AG10803 (cell line): ENCODE results near the gene GRM6.

Source experiments
- DNase-seq: peaks from one replicate; pipeline ENCODE4 v3.0.0; 2010; ENCODE audit warnings: low read depth
- H3K4me3 ChIP-seq: 2 replicates; pipeline ENCODE4 v1.5.1; 2011; ENCODE audit warnings: mild to moderate bottlenecking, low read length, control low read depth
- TF ChIP-seq, protein P1 (sequence below): conservative IDR thresholded peaks from 2 replicates; pipeline ENCODE4 v1.5.1; 2011; ENCODE audit warnings: mild to moderate bottlenecking, low read length, control low read depth, inconsistent platforms

The GRM6 gene

DNA sequence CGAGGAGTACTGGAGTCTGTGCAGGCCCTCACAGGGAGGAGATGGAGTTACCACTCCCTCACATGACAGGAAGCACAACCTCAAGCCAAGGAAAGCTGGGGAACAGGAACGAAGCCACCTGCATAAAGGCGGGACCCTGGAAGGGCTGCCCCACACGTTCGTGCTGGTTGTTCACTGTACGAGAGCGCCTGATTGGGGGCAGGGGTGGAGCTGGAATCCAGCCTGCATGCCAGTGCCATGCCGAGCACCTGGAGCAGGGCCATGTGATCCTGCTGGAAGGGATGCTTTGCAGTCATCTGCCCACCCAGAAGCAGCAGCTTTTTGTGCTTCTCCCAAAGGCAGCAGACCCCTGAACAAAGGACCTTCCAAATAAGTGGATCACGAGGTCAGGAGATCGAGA is 11.4 kb downstream of the GRM6 start:
- TF ChIP-seq, protein P1, sequence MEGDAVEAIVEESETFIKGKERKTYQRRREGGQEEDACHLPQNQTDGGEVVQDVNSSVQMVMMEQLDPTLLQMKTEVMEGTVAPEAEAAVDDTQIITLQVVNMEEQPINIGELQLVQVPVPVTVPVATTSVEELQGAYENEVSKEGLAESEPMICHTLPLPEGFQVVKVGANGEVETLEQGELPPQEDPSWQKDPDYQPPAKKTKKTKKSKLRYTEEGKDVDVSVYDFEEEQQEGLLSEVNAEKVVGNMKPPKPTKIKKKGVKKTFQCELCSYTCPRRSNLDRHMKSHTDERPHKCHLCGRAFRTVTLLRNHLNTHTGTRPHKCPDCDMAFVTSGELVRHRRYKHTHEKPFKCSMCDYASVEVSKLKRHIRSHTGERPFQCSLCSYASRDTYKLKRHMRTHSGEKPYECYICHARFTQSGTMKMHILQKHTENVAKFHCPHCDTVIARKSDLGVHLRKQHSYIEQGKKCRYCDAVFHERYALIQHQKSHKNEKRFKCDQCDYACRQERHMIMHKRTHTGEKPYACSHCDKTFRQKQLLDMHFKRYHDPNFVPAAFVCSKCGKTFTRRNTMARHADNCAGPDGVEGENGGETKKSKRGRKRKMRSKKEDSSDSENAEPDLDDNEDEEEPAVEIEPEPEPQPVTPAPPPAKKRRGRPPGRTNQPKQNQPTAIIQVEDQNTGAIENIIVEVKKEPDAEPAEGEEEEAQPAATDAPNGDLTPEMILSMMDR = no peak
- no peak overlapping the region for H3K4me3 ChIP-seq
- DNase-seq = no peak

DNA sequence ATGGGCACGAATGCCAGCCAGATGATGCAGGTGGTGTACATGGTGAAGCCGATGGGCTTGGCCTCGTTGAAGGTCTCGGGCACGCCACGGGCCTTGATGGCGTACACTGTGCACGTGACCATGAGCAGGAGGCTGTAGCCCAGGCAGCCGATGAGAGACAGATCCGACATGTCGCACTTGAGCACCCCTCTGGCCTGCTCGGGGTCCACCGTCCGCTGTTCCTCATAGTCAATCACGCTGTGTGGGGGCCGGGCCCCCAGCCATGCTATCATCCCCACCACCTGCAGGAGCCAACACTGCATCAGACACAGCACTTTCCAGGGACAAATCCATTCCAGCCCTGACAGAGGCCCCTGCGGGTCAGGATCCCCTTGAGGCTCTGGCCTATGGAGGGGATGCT is 12.2 kb downstream of the GRM6 start:
- no peak overlapping the region for H3K4me3 ChIP-seq
- no peak for DNase-seq
- TF ChIP-seq, protein P1 = no peak

DNA sequence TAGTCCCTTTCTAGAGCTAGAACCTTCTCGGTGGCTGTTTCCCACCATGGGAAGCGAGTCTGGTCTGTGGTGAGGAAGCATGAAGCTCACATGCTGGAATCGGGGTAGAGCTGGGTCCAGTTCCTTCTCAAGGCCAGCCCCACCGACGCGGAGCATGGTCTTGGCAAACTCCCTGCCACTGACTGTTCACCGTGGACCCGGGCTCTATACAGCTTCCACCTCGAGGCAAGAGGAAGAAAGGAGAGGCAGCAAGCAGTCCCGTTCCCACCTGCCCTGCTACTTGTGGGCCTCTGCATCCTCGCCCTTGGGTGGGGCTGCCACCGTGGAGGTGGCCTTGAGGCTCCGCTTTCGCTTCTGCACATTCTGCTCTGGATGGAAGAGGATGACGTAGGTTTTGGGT is 13.7 kb downstream of the GRM6 start:
- no peak for DNase-seq
- H3K4me3 ChIP-seq = no peak overlapping the region
- TF ChIP-seq, protein P1 = no peak

DNA sequence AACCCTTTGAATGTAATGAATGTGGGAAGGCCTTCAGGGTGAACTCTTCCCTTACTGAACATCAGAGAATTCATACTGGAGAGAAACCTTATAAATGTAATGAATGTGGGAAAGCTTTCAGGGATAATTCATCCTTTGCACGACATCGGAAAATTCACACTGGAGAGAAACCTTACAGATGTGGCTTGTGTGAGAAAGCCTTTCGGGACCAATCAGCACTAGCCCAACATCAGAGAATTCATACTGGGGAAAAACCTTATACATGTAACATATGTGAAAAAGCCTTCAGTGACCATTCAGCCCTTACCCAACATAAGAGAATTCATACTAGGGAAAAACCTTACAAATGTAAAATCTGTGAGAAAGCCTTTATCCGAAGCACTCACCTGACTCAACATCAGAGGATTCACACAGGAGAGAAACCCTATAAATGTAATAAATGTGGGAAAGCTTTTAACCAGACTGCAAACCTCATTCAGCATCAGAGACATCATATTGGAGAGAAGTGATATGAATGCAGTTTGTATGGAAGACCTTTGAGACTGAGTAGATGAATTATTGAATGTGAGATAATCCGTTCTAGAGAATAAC is 29.6 kb downstream of the GRM6 start:
- DNase-seq = no peak
- TF ChIP-seq, protein P1 = no peak

DNA sequence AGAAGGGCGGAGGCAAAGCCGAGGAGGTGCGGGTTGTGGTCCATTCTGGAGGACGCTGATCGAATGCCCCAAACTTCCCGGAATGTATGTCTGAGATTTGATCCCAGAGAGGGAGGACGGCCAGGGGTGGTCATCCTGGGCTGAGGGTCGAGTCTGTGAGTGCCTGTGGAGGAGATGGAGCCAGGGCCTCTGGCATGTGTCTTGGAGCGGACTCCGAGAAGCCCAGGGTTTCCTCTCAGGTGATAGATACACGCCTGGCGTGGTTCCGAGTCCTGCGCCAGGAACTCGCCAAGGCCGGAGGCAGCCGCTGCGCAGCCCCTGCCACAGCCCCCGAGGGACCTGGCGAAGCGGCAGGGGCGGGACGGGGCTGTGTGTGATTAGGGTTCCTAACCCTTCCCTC is 53.8 kb downstream of the GRM6 start:
- TF ChIP-seq, protein P1 = no peak
- peak overlapping the region; percentile 76 for H3K4me3 ChIP-seq
- no peak for DNase-seq

More for the DNA sequence above, 29.6 kb downstream of the GRM6 start:
- no peak overlapping the region for H3K4me3 ChIP-seq

DNA sequence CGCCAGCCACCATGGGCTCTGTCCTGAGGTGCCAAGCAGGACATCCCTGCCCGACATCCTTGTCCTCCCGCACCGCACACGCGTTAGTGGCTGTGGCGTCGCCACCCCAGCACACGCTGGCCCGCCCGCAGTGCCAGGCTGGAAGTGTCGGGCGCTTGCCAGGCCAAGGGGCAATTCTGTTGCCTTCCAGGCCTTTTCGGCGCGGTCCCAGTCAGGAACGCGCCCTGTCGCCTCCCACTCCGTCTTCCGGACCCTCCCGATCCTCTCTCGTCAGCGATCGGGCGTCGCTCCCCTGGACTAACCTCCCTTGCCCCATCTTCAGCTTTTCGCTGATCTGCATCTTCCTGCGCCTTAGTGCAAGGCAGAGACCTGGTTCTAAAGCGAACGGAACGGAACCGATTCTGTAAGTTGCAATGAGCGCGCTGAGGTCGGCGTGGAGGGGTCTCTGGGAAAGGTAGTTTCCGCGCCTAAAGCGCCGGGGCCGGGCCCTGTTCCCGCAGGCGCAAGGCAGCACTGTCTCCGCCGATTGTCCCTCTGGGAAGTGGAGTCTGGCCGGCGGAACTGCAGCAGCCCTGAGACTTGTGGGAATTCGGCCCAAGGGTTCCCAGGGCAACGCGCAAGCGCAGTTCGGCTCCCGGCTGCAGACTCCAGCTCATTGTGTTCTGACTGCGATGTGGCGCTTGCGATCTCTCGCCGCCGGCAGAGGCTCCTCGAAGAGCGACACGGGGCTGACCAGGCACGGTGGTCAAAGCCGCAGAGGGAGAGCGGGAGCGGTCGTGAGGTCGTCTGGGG is 54.4 kb downstream of the GRM6 start, which contains the start of gene ZNF454:
Gene ZNF454 (plus strand): TSS at position 630 of the 792 bp plus-strand sequence. CDS start 1,594 bp downstream, outside the sequence.
- peak within 1 kb of the TSS; percentile 76 for H3K4me3 ChIP-seq
- DNase-seq = peak; percentile 87
- TF ChIP-seq, protein P1 = no peak
